K562 (cell line): ENCODE data around the gene PPM1N. TPM values are rescaled to one million over a fixed set of nuclear protein-coding genes. Genes with fewer than 3 reads are reported as not detected.
A peak's percentile ranks its signal among the peaks of the same experiment; 100 is the strongest.

Source experiments
- CEBPB ChIP-seq: fragments of 450-650 bp; IDR thresholded peaks from 2 replicates; pipeline ENCODE4 v1.6.1; 2016; ENCODE audit warnings: missing genetic modification characterization, missing compliant biosample characterization
- CXXC5 ChIP-seq: fragments of 250-450 bp; sonication (Bioruptor Pico); IDR thresholded peaks from 2 replicates; pipeline ENCODE4 v1.8.0; 2022; ENCODE audit warnings: inconsistent platforms, mild to moderate bottlenecking, moderate library complexity
- EGR1 ChIP-seq: fragments of 450-650 bp; conservative IDR thresholded peaks from 2 replicates; pipeline ENCODE4 v1.6.1; 2017; ENCODE audit warnings: mild to moderate bottlenecking
- FOSL1 ChIP-seq: fragments of 200-800 bp; sonication (Bioruptor generic); conservative IDR thresholded peaks from 2 replicates; pipeline ENCODE4 v1.6.1; 2016; ENCODE audit warnings: missing genetic modification characterization, missing compliant biosample characterization
- MTA1 ChIP-seq: fragments of 450-650 bp; IDR thresholded peaks from 2 replicates; pipeline ENCODE4 v1.6.1; 2017; ENCODE audit warnings: borderline replicate concordance
- NR2C2 ChIP-seq, 2 experiments: fragments of 200-800 bp in 1 of 2; sonication (Bioruptor generic) in 1 of 2; sonication (generic) in 1 of 2; formaldehyde crosslinking in 1 of 2; IDR thresholded peaks; 2 replicates each; pipeline versions ENCODE4 v1.6.1 to v1.8.0; 2016 to 2022; ENCODE audit warnings: mild to moderate bottlenecking in 1 of 2, missing compliant biosample characterization in 1 of 2, missing genetic modification characterization in 1 of 2, missing genetic modification reagents in 1 of 2
- SMARCA5 ChIP-seq: fragments of 450-650 bp; IDR thresholded peaks from 2 replicates; pipeline ENCODE4 v1.6.1; 2016
- ZBTB7A ChIP-seq: IDR thresholded peaks from 2 replicates; pipeline ENCODE4 v1.6.1; 2011; ENCODE audit warnings: low read depth, mild to moderate bottlenecking, low read length, moderate library complexity, borderline replicate concordance; ENCODE audit not compliant: control insufficient read depth
- ZNF263 ChIP-seq: sonication (generic); formaldehyde crosslinking; IDR thresholded peaks from 2 replicates; pipeline ENCODE4 v1.8.0; 2022; ENCODE audit warnings: mild to moderate bottlenecking, missing genetic modification reagents, borderline replicate concordance
- ZNF316 ChIP-seq: fragments of 450-650 bp; IDR thresholded peaks from 2 replicates; pipeline ENCODE4 v1.6.1; 2016
- ZNF384 ChIP-seq: IDR thresholded peaks from 2 replicates; pipeline ENCODE4 v1.6.1; 2012; ENCODE audit warnings: low read depth, low read length, improper control_type of control experiment
- polyA plus RNA-seq, 8 experiments: library from polyadenylated mRNA; depleted of rRNA in 4 of 8; stranded (reverse) in 5 of 8; unstranded in 3 of 8; fragments of >200 nt; fragmentation: Nextera tagmentation in 2 of 8; fragmentation: Illumina TruSeq in 1 of 8; extraction: Ambion mirVana in 2 of 8; extraction: Trizol in 1 of 8; gene quantifications; 2 replicates each; pipeline versions ENCODE4 v1.2.1 to v1.2.3, GENCODE V29; 2011 to 2014; ENCODE audit warnings: inconsistent platforms in 1 of 8, missing spikeins in 1 of 8
- total RNA-seq, 7 experiments: library from RNA; depleted of rRNA in 6 of 7; stranded (reverse); fragments of >200 nt in 6 of 7; fragmentation: Illumina TruSeq in 2 of 7; extraction: Trizol in 2 of 7; gene quantifications; 2 replicates each; pipeline versions ENCODE4 v1.2.1 to v1.2.3, GENCODE V29; 2011 to 2021; ENCODE audit warnings: low replicate concordance in 1 of 7
- TF ChIP-seq, protein P1 (sequence below): fragments of 450-650 bp; formaldehyde crosslinking; conservative IDR thresholded peaks from 2 replicates; pipeline ENCODE4 v1.4.0; 2022; ENCODE audit warnings: mild to moderate bottlenecking, missing genetic modification characterization
- TF ChIP-seq, protein P2 (sequence below): fragments of 450-650 bp; IDR thresholded peaks from 2 replicates; pipeline ENCODE4 v1.6.1; 2016; ENCODE audit warnings: mild to moderate bottlenecking, moderate library complexity
- TF ChIP-seq, protein P3 (sequence below): fragments of 450-650 bp; IDR thresholded peaks from 2 replicates; pipeline ENCODE4 v1.6.1; 2016; ENCODE audit warnings: antibody characterized with exemption

PPM1N gene
- total and polyA plus RNA-seq, 9 of the 15 experiments (the other 6 are each of a cell fraction or from before 2014, with no cell fraction given): 4.5 to 15.6 (median 8.7) TPM

DNA sequence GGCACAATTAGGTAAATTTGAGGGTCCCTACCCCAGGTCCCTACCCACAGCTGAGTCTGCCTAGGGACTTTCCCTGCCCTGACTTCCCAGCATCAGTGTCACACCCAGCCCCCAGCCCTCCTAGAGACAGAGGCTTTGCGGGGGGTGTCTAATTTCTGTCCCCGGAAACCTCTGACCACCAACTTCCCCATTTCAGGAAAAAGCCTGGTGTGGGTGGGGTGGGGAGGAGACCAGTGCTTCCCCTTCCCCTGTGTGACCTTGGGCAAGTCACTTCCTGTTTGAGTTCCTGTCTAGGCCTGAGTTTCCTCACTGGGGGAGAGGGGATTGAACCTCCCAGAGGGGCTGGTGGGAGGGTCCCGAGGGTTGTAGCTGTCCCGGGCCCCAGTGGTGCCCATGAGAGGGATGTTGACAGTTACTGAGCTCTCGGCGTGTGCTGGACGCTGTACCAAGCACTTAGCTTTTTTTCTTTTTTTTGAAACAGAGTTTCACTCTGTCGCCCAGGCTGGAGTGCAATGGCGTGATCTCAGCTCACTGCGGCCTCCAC lies 16.9 kb downstream of the PPM1N start (continued):
- TF ChIP-seq, protein P1, sequence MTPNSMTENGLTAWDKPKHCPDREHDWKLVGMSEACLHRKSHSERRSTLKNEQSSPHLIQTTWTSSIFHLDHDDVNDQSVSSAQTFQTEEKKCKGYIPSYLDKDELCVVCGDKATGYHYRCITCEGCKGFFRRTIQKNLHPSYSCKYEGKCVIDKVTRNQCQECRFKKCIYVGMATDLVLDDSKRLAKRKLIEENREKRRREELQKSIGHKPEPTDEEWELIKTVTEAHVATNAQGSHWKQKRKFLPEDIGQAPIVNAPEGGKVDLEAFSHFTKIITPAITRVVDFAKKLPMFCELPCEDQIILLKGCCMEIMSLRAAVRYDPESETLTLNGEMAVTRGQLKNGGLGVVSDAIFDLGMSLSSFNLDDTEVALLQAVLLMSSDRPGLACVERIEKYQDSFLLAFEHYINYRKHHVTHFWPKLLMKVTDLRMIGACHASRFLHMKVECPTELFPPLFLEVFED (CRISPR knock-in tag): 0 out of 2 replicates have a peak, but pooled peaks have one; percentile 13
- TF ChIP-seq, protein P2, sequence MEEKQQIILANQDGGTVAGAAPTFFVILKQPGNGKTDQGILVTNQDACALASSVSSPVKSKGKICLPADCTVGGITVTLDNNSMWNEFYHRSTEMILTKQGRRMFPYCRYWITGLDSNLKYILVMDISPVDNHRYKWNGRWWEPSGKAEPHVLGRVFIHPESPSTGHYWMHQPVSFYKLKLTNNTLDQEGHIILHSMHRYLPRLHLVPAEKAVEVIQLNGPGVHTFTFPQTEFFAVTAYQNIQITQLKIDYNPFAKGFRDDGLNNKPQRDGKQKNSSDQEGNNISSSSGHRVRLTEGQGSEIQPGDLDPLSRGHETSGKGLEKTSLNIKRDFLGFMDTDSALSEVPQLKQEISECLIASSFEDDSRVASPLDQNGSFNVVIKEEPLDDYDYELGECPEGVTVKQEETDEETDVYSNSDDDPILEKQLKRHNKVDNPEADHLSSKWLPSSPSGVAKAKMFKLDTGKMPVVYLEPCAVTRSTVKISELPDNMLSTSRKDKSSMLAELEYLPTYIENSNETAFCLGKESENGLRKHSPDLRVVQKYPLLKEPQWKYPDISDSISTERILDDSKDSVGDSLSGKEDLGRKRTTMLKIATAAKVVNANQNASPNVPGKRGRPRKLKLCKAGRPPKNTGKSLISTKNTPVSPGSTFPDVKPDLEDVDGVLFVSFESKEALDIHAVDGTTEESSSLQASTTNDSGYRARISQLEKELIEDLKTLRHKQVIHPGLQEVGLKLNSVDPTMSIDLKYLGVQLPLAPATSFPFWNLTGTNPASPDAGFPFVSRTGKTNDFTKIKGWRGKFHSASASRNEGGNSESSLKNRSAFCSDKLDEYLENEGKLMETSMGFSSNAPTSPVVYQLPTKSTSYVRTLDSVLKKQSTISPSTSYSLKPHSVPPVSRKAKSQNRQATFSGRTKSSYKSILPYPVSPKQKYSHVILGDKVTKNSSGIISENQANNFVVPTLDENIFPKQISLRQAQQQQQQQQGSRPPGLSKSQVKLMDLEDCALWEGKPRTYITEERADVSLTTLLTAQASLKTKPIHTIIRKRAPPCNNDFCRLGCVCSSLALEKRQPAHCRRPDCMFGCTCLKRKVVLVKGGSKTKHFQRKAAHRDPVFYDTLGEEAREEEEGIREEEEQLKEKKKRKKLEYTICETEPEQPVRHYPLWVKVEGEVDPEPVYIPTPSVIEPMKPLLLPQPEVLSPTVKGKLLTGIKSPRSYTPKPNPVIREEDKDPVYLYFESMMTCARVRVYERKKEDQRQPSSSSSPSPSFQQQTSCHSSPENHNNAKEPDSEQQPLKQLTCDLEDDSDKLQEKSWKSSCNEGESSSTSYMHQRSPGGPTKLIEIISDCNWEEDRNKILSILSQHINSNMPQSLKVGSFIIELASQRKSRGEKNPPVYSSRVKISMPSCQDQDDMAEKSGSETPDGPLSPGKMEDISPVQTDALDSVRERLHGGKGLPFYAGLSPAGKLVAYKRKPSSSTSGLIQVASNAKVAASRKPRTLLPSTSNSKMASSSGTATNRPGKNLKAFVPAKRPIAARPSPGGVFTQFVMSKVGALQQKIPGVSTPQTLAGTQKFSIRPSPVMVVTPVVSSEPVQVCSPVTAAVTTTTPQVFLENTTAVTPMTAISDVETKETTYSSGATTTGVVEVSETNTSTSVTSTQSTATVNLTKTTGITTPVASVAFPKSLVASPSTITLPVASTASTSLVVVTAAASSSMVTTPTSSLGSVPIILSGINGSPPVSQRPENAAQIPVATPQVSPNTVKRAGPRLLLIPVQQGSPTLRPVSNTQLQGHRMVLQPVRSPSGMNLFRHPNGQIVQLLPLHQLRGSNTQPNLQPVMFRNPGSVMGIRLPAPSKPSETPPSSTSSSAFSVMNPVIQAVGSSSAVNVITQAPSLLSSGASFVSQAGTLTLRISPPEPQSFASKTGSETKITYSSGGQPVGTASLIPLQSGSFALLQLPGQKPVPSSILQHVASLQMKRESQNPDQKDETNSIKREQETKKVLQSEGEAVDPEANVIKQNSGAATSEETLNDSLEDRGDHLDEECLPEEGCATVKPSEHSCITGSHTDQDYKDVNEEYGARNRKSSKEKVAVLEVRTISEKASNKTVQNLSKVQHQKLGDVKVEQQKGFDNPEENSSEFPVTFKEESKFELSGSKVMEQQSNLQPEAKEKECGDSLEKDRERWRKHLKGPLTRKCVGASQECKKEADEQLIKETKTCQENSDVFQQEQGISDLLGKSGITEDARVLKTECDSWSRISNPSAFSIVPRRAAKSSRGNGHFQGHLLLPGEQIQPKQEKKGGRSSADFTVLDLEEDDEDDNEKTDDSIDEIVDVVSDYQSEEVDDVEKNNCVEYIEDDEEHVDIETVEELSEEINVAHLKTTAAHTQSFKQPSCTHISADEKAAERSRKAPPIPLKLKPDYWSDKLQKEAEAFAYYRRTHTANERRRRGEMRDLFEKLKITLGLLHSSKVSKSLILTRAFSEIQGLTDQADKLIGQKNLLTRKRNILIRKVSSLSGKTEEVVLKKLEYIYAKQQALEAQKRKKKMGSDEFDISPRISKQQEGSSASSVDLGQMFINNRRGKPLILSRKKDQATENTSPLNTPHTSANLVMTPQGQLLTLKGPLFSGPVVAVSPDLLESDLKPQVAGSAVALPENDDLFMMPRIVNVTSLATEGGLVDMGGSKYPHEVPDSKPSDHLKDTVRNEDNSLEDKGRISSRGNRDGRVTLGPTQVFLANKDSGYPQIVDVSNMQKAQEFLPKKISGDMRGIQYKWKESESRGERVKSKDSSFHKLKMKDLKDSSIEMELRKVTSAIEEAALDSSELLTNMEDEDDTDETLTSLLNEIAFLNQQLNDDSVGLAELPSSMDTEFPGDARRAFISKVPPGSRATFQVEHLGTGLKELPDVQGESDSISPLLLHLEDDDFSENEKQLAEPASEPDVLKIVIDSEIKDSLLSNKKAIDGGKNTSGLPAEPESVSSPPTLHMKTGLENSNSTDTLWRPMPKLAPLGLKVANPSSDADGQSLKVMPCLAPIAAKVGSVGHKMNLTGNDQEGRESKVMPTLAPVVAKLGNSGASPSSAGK: no peak
- TF ChIP-seq, protein P3, sequence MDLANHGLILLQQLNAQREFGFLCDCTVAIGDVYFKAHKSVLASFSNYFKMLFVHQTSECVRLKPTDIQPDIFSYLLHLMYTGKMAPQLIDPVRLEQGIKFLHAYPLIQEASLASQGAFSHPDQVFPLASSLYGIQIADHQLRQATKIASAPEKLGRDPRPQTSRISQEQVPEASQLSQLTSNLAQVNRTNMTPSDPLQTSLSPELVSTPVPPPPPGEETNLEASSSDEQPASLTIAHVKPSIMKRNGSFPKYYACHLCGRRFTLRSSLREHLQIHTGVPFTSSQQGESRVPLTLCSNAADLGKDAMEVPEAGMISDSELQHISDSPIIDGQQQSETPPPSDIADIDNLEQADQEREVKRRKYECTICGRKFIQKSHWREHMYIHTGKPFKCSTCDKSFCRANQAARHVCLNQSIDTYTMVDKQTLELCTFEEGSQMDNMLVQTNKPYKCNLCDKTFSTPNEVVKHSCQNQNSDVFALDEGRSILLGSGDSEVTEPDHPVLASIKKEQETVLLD: peak; percentile 62; the same call in 1 of the 2 replicates
- TF ChIP-seq CEBPB (no peak), ZNF263 (no peak), ZBTB7A (peak; percentile 90), NR2C2 (CRISPR knock-in tag; IDR thresholded peaks at IDR 0.05) (no peak), NR2C2 (tag; IDR thresholded peaks at IDR 0.05) (peak; percentile 56), MTA1 (peak; percentile 67; the same call in 1 of the 2 replicates), CXXC5 (CRISPR knock-in tag) (no peak), ZNF384 (no peak), SMARCA5 (peak; percentile 10), FOSL1 (tag) (peak; percentile 36; the same call in 1 of the 2 replicates), EGR1 (peak; percentile 53; the same call in 1 of the 2 replicates), ZNF316 (peak; percentile 6; the same call in 1 of the 2 replicates)
